HG02943 (cell line): ENCODE data around the gene MIER2.

Experiments used
- ATAC-seq: cut with Tn5 transposase; IDR thresholded peaks from one replicate; pipeline ENCODE4 v1.9.1; 2021; ENCODE audit warnings: mild to moderate bottlenecking, low read depth, moderate library complexity; ENCODE audit not compliant: unreplicated experiment

The MIER2 gene

DNA sequence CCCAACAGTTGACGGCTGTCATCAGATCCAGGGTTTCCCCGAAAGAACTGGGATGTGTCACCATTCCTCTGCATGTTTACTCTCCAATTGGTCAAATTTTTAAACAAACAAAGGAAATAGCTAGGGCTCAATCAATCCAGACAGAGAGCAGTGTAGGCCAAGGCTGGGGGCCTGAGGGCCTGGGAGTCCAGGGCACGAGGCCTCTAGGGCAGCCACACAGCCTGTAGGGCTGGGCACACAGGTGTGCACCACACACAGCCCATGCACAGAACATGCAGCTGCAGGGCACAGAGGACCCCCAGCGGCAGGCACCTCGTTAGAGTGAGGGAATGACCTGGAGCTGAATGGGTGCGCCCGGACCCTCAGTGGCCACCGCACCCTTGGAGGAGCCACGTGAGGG is 9.5 kb downstream of the MIER2 start:
- no peak for ATAC-seq

GRCh38 chr19:334296-335071 is 10.1 kb downstream of the MIER2 start:
- no peak for ATAC-seq

GRCh38 chr19:330503-330902 is 14.1 kb downstream of the MIER2 start:
- ATAC-seq: no peak

DNA sequence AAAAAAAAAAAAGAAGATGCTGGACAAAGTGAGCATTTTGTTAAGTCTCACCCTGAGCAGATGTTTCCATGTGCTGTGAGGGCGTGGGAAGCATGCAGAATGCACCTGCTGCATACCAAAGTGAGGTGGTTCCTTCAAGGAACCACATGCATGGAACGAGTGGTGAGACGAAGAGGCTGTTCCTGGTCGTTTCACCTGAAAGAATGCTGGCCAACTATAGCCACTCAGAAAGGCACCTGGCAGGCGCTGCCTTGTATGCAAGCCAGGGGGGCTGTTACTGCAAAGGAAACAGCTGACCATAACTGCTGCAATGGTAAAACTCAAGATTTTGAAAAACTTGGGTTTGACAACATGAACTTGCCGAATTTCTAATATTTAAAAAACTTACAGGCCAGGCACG is 14.7 kb downstream of the MIER2 start:
- ATAC-seq: no peak

DNA sequence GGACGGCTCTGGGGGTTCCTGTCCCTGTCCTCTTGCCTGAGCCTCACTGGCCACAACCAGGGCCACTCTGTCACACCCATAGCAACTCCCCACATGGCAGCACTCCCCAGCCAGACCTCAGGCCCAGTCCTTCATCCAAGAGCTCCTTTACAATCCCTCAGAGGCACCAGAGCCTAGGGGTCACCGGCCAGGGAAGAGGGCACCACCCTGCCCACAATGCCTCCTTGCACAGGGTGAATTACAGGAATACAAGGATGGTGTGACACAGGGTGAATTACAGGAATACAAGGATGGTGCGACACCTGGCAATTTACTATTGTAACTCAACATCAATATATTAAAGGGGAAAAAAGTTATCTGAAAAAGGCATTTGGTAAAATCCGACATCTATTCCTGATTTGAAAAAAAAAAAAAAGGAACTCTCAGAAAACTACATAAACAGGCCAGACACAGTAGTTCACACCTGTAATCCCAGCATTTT is 16.5 kb downstream of the MIER2 start:
- no peak for ATAC-seq

DNA sequence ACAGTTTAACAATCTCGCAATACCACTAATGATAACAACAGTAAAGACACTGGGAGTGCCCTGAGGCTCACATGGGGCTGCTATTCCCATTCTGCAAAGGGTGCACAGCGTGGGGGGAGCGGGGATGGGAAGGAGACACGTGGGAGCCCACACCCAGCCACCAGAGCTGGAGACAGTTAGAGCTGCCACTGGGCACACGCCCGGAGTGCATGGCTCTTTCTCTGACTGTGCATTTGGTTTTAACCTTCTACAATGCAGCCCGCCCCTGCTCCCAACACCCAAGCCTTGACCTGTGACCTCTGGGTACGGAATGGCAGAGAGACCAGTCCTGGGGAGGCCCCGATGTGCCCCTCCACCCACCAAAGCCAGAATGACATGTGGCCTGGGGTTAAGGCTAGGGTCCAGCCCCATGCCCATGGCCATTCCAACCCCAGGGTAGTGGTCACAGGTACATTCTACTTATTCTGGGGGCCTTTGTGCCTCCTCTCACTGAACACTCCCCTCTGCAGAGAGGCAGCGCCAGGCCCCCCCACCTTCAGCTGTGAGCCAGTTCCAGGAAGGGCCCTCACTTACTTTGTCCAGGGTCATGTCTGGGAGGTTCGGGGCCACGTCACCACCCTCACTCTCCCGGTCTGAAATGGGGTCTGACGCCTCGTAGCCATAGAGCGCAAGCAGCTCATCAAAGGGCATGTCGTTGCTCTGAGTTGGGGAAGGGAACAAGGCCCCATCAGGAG is 17.1 kb downstream of the MIER2 start:
- no peak for ATAC-seq

DNA sequence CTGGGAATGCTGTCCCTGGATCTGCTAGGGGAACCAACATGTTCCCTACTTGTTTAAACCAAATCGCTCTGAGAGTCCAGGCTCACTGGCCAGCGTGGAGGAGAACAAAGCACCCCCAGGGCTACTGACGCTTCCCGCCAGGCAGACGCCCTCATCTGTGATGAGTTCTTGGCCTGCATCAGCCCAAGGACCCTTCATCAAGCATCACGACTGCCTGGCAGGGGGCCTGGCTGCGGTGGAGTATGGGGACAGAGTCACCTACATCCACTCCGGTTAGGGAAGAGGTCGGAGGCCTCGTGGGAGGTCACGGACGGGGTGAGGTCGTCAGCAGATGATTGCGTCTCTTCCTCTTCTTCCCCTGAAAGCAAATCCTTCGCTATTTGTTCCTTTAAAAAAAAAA is 17.7 kb downstream of the MIER2 start:
- no peak for ATAC-seq

- ATAC-seq: no peak
Measured at GRCh38 chr19:325937-326565, 18.5 kb downstream of the MIER2 start.

DNA sequence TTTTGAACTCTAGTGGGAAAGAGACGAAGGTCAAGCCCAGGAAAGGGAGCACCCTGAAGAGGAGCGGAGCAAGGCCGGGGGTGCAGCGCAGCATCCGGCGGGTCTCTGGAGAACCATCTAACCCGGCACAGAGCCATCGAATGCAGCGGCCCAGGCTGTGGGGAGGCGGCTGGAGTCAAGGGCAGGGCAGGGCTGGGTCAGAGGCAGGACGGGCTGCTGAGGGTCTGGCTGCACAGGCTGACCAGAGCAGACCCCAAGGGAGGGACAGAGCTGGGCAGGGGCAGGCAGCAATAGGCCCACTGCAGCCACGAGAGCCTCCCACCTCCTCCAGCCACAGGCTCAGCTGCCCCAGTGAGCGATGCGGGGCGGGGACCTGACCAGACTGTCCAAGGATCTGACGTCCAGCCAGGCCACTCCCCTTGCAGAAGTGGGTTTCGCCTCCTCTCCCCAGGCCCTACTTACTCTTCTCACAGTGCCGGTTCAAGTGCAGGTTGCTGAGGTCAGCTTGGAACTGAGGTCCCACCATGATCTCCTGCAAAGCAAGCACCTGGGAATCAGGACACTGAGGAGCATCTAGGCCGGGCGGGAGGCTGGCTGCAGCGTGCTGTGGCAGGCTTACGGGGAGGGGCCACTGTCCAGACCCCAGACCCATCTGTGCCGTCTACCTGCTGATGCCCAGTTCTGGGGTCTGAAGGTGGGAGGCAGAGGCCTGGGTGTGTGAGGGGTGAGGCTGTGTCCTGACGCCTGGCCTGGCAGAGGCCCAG is 19.2 kb downstream of the MIER2 start:
- ATAC-seq: no peak

DNA sequence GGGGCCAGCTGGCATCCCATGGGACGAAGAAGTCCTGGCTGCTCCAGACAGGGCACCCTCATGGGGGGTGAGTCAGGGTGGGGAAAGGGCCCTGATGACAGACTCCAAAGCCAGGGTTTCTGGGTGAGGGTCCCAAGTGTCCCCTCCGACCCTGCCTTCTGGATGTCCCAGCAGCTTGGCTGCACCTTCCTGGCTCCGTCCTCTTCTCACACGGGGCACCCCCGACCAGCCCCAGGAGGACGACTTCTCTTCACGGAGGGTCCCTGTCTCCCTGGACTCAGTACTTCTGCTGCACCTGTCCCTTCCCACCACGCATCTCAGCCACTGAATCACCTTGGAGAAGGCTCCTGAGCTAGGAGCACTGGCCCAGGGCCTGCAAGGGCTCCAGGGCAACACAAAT is 19.9 kb downstream of the MIER2 start:
- ATAC-seq: no peak

DNA sequence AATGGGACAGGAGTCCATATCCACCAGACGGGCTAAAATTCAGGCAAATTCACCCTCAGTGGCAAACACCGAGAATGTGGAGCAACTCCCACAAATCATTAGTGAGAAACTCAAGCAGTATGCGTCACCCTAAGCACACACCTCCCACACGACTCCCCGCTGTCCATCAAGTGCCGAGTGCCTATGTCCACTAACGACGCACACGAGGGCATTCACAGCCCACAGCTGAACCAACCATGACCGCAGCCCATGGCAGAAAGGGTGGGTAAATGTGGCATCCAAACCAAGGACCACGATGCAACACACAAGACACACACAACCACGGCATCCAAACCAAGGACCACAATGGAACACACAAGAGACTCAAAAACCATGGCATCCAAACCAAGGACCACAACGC is 22.0 kb downstream of the MIER2 start:
- no peak for ATAC-seq

DNA sequence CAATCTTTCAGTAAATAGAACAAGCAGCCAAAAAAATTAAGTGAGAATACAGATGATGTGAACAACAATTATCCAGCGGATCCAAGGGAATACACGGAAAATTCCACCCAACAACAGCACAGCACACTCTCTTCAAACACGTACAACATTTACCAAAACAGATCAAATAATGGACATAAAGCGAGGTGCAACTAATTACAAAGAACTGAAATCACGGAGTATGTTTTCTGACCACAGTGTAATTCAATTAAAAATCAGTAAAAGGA is 26.2 kb downstream of the MIER2 start:
- ATAC-seq: no peak

DNA sequence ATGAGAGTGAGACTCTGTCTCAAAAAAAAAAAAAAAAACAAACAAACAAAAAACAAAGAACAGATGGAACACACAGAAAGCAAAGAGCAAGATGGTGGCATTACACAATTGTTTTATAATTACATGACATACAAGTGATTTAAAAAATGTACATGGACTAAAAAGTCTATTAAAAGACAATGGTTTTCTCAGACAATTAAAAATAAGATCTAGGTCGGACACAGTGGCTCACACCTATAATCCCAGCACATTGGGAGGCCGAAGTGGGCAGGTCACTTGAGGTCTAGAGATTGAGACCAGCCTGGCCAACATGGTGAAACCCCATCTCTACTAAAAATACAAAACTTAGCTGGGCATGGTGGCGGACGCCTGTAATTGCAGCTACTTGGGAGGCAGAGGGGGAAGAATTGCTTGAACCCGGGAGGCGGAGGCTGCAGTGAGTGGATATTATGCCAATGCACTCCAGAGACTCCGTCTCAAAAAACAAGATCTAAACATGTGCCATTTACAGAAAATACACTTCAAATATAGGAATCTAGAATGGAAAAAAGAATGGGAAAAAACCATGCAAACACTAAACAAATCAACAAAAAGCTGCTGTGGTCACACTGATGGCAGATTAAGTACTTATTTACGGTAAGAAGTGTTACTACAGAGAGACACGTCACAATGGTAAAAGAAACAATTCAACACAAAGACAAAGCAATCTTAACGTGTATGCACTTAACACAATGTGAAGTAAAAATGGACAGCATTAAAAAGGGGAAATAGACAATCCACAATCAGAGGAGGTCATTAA is 26.7 kb downstream of the MIER2 start:
- ATAC-seq: no peak

DNA sequence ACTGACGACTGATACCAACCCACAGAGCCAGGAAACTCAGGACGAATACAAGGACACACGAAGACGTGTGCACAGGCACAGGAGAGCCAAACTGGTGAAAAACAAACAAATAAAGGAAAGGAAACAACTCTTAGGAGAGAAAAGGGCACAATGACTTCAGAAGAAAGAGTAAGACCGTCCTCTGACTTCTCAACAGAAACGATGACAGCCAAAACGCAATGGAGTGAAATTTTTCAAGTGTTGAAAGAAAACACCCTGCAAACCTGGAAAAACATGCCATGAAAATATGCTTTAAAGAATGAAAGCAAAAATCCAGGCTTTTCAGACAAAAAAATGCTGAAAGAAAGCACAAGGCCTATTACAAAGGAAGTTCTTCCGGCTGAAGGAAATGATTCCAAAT is 28.8 kb downstream of the MIER2 start:
- no peak for ATAC-seq

GRCh38 chr19:313988-314815 is 30.4 kb downstream of the MIER2 start:
- no peak for ATAC-seq

DNA sequence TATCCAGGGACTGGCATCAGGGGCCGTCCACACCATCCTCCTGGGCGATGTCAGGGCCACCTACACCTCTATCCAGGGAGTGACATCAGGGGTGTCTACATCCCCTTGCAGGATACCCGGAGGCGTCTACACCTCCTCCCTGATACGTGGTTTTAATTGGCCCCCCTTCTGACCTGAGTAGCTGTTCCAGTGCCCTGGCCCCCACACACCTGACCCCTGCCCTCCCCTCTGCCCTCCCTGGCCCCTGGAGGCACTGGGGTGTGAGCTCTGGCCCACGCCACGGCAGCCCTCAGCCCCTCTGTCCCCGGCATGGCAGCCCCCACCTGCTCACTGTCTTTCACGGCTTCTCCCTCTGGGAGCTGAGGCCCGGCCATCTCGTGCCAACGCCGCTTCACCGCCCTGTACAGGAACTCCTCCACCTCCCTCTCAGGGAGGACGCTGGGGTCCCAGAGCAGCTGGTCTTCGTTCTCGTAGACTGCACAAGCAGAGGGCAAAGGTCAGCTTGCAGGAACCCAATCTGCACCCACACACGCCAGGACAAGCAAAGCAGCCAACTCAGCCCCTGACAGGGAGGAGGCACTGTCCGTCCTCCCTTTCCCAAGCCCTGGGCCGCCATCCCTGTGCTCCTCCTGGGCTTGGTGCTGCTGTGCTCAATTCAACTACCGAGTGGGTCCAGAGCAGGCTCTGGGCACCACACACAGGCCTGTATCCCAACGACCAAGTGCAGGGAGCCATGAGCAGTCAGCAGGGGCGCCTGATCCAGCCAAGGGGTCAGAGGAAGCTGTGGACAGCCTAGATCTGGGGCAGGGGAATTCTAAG is 31.2 kb downstream of the MIER2 start:
- no peak for ATAC-seq

DNA sequence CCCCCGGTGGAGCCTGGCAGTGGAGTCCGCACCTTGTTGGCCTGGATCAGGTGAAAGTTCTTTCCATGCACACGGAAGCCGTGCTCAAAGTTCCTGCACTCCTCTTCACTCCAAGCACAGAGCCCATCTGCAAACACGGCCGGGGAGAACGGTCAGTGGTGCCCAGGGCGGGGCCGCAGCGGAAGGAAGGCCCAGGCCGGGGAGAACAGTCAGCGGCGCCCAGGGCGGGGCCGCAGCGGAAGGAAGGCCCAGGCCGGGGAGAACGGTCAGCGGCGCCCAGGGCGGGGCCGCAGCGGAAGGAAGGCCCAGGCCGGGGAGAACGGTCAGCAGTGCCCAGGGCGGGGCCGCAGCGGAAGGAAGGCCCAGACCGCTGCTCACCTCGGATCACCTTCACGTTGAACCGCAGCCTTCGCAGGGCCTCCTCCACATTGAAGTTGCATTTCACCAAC is 32.8 kb downstream of the MIER2 start:
- ATAC-seq: no peak

GRCh38 chr19:310781-311496 is 33.7 kb downstream of the MIER2 start:
- ATAC-seq: no peak
